Calu3 (cell line): ENCODE data around the gene ACER1. TPM values are rescaled to one million over a fixed set of nuclear protein-coding genes. Genes with fewer than 3 reads are reported as not detected.

Experiments
- BruUV-seq: library from RNA; stranded (reverse); fragments of 400-500 nt; replicated peaks from 2 replicates; lab custom pipeline; 2021; lab: Mats Ljungman, UMichigan
- CTCF ChIA-PET: fragments of 300-600 bp; sonication (Branson Sonifier 250); formaldehyde crosslinking; loops from one replicate; lab custom pipeline; 2022; ENCODE audit warnings: antibody characterized with exemption; lab: Charles Lee
- DNase-seq: peaks from one replicate; pipeline ENCODE4 v3.0.0; 2022
- H3K27ac Mint-ChIP-seq: one replicate; pipeline ENCODE4 v1.8.0; 2022; ENCODE audit warnings: mixed read lengths; ENCODE audit not compliant: unreplicated experiment
- H3K27me3 Mint-ChIP-seq: one replicate; pipeline ENCODE4 v1.8.0; 2022; ENCODE audit warnings: mixed read lengths; ENCODE audit not compliant: unreplicated experiment
- H3K36me3 Mint-ChIP-seq: one replicate; pipeline ENCODE4 v1.8.0; 2022; ENCODE audit warnings: mild to moderate bottlenecking, moderate library complexity, mixed read lengths; ENCODE audit not compliant: insufficient read depth, unreplicated experiment
- H3K4me1 Mint-ChIP-seq: one replicate; pipeline ENCODE4 v1.8.0; 2022; ENCODE audit warnings: mild to moderate bottlenecking, low read depth, mixed read lengths; ENCODE audit not compliant: unreplicated experiment
- H3K4me3 Mint-ChIP-seq: one replicate; pipeline ENCODE4 v1.8.0; 2022; ENCODE audit warnings: mild to moderate bottlenecking, low read depth, moderate library complexity, mixed read lengths; ENCODE audit not compliant: unreplicated experiment
- H3K9me3 Mint-ChIP-seq: one replicate; pipeline ENCODE4 v1.8.0; 2022; ENCODE audit warnings: low read depth, mixed read lengths; ENCODE audit not compliant: unreplicated experiment
- intact Hi-C: fragments of 100-400 bp; cut with micrococcal nuclease; formaldehyde crosslinking; loops from one replicate; pipeline ENCODE4 v1.10.0; 2022; ENCODE audit not compliant: unreplicated experiment
- total RNA-seq: library from RNA; stranded (reverse); gene quantifications from 2 replicates; pipeline ENCODE4 v1.2.3, GENCODE V29; 2022
- TF ChIP-seq, protein P1 (sequence below): fragments of 200-600 bp; IDR thresholded peaks from one replicate; pipeline ENCODE4 v1.8.0; 2022; ENCODE audit warnings: antibody characterized with exemption; ENCODE audit not compliant: unreplicated experiment

Gene ACER1
- total RNA-seq, 1 experiment from 2014 or later, result not detected

DNA sequence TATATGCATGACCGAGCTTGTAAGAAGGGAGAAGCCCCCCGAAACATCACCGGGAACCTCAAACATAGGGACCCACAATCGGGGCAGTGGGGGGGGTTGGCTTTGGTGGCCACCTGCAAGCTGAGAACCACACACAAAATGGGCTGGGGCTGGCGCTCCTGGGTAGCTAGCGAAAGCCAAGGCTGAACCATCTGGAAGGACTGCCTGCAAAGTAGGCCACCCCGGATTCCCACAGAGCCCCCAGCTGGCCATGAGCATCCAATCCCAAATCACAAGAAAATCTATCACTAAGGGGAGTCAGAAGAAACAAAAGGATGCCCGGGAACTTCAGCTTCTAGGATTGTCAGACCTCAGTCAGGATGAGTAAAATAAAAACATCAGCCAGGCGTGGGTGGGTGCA is 45.1 kb upstream of the ACER1 start:
- intact Hi-C loops, result no loop called here
- H3K27ac Mint-ChIP-seq, result no peak overlapping the region
- BruUV-seq, result no TSS peak
- TF ChIP-seq, protein P1, sequence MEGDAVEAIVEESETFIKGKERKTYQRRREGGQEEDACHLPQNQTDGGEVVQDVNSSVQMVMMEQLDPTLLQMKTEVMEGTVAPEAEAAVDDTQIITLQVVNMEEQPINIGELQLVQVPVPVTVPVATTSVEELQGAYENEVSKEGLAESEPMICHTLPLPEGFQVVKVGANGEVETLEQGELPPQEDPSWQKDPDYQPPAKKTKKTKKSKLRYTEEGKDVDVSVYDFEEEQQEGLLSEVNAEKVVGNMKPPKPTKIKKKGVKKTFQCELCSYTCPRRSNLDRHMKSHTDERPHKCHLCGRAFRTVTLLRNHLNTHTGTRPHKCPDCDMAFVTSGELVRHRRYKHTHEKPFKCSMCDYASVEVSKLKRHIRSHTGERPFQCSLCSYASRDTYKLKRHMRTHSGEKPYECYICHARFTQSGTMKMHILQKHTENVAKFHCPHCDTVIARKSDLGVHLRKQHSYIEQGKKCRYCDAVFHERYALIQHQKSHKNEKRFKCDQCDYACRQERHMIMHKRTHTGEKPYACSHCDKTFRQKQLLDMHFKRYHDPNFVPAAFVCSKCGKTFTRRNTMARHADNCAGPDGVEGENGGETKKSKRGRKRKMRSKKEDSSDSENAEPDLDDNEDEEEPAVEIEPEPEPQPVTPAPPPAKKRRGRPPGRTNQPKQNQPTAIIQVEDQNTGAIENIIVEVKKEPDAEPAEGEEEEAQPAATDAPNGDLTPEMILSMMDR, result no peak
- H3K4me1 Mint-ChIP-seq, result no peaks in the 10 kb centered on the region
- no peak overlapping the region for H3K4me3 Mint-ChIP-seq
- DNase-seq, result no peak
- CTCF ChIA-PET, result interaction anchor here (0.6 kb wide), 1 partner anchor 84 kb away, joined by 3 read pairs; no protein-coding TSS in a partner anchor
- H3K36me3 Mint-ChIP-seq, result peaks cover 32% of the 10 kb centered on the region
- H3K27me3 Mint-ChIP-seq, result no peaks in the 10 kb centered on the region
- no peaks in the 10 kb centered on the region for H3K9me3 Mint-ChIP-seq

DNA sequence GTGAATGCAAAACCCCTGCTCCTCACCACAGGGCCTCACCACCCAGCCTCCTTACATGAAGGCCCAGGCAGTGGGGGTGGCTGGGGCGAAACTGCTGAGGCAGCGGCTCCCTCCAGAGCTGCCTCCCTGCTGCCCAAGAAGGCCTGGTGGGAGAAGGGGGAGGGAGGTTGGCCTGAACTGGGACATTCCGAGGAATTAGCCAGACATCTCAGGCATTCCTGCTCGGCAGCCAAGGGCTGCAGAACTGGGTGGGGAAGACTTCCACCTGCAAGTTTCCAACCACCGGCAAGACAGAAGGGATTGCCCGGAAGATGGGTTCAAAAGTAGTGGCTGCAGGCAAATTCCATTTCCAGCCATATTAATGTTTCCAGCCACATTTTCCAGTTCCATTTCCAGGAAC is 44.6 kb upstream of the ACER1 start:
- CTCF ChIA-PET, result interaction anchor here (0.6 kb wide), 1 partner anchor 83 kb away, joined by 3 read pairs; no protein-coding TSS in a partner anchor
- no peak overlapping the region for H3K27ac Mint-ChIP-seq
- intact Hi-C loops, result no loop called here
- H3K4me3 Mint-ChIP-seq, result no peak overlapping the region
- no TSS peak for BruUV-seq
- H3K9me3 Mint-ChIP-seq, result no peaks in the 10 kb centered on the region
- TF ChIP-seq, protein P1, result no peak
- DNase-seq, result no peak
- H3K4me1 Mint-ChIP-seq, result no peaks in the 10 kb centered on the region
- no peaks in the 10 kb centered on the region for H3K27me3 Mint-ChIP-seq
- H3K36me3 Mint-ChIP-seq, result peaks cover 32% of the 10 kb centered on the region

DNA sequence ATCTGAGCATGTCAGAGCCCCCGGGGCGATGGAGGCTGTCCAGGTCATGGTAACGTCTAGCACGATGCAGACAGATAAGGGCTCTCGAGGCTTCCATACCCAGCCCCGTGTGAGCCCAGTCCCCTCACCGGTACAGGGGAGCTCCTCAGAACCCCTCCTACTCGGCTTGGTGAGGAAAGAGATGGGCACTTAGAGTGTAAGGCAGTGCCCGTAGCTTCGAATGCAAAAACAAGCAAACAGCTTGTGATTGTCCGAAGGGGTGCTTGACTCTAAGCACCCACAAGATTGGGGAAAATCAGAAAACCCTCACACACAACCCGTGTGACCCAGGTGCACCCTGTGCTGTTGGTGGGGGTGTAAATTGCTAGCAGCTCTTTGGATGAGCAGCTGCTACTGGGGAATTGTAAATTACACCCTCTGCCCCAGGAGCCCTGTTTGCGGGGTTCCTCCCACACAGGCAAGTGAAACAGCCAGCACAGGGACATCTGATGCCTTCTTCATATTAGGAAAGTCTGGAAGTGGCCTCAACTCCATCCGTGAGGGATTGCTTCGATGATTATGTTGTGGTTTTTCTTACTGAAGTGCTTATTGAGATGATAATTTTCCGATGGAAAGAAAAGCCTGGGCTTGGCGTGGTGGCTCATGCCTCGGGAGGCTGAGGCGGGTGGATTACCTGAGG is 43.2 kb upstream of the ACER1 start:
- Mint-ChIP-seq H3K4me3 (no peak overlapping the region), H3K36me3 (peaks cover 33% of the 10 kb centered on the region), H3K27ac (no peak overlapping the region), H3K27me3 (no peaks in the 10 kb centered on the region), H3K4me1 (no peaks in the 10 kb centered on the region), H3K9me3 (no peaks in the 10 kb centered on the region)
- intact Hi-C loops, result no loop called here
- TF ChIP-seq, protein P1, result no peak
- CTCF ChIA-PET, result no interaction called here
- DNase-seq, result no peak
- BruUV-seq, result no TSS peak

DNA sequence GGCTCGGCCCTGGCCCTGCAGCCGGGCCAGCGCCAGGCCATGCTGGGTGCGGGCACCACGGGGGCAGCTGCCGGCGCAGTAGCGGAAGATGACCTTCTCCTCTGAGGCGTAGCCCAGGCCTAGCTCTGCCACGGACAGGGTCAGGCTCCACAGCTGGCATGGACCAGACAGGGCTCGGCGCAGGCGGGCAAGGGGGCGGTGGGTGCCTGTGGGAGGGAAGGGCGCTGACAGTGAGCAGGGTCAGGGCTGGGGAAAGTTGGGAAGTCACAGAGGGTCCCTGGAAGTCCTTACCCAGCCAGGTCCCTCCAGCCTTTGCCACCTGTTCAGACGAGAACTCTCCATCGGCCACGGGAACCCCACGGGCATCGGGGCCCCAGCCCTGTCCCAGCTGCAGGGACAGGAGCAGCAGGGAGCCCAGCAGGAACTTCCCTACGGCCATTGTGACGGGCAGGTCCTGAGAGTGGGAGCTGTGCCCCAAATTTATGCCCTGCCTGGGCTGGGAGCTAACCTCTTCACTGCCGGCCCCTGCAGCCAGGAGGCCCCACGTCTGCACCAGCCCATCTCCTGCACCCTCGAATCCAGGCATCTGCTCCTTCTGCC is 42.1 kb upstream of the ACER1 start, which contains the start of gene PSPN:
Gene PSPN, minus strand, starts transcription at position 523 of the 600 bp plus-strand sequence. Its CDS starts 84 bp downstream, at position 439.
- TF ChIP-seq, protein P1, result no peak
- BruUV-seq, result no TSS peak
- intact Hi-C loops, result no loop called here
- Mint-ChIP-seq H3K27ac (no peak within 1 kb of the TSS), H3K9me3 (no peaks in the 10 kb centered on the region), H3K4me3 (no peak within 1 kb of the TSS), H3K27me3 (no peaks in the 10 kb centered on the region), H3K36me3 (peaks cover 26% of the 10 kb centered on the region), H3K4me1 (no peaks in the 10 kb centered on the region)
- DNase-seq, result no peak
- CTCF ChIA-PET, result no interaction called here
